DND-41 (cell line): ENCODE results near the gene EYS.

Source experiments
- CTCF ChIP-seq: IDR thresholded peaks from 2 replicates; pipeline ENCODE4 v1.5.1; 2012; ENCODE audit warnings: borderline replicate concordance, low read length, moderate library complexity, mild to moderate bottlenecking; ENCODE audit not compliant: poor library complexity, severe bottlenecking; ENCODE audit errors: extremely low read depth
- EZH2 ChIP-seq: IDR thresholded peaks from 3 replicates; pipeline ENCODE4 v1.6.1; 2012; ENCODE audit warnings: borderline replicate concordance, low read depth, mild to moderate bottlenecking, moderate library complexity, low read length, inconsistent platforms; ENCODE audit not compliant: severe bottlenecking

- no peak for TF ChIP-seq CTCF
- no peak for TF ChIP-seq EZH2
Observed at GRCh38 chr6:63963769-63964315, 1743.2 kb downstream of the EYS start.
